HEK293 (cell line): ENCODE measurements around the gene TBCA.

ENCODE experiments used
- CTCF ChIA-PET: fragments of 350-600 bp; formaldehyde crosslinking; extraction: SDS; loops from one replicate; lab custom pipeline; 2021; ENCODE audit warnings: antibody characterized with exemption; lab: Yijun Ruan, JAX
- POLR2A ChIA-PET: fragments of 300-600 bp; formaldehyde crosslinking; extraction: SDS; loops from one replicate; lab custom pipeline; 2020; ENCODE audit warnings: antibody characterized with exemption, inconsistent platforms; lab: Yijun Ruan, JAX
- H3K27ac ChIP-seq: fragments of 200-500 bp; sonication (Bioruptor generic); 2 replicates; pipeline ENCODE4 v1.5.1; 2014; ENCODE audit warnings: low read depth, low read length, control low read depth, inconsistent platforms; ENCODE audit errors: extremely low read depth
- H3K36me3 ChIP-seq, 2 experiments: fragments of 200-500 bp in 1 of 2; sonication (Bioruptor generic) in 1 of 2; 1 replicate in 1 of 2; 2 replicates in 1 of 2; pipeline ENCODE4 v1.5.1; 2014 to 2017; ENCODE audit warnings: inconsistent platforms in 2 of 2, low read length in 2 of 2; ENCODE audit not compliant: control insufficient read depth in 2 of 2, insufficient read depth in 1 of 2
- H3K4me1 ChIP-seq: fragments of 200-500 bp; sonication (Bioruptor generic); 2 replicates; pipeline ENCODE4 v1.5.1; 2014; ENCODE audit warnings: mild to moderate bottlenecking, low read length, inconsistent platforms; ENCODE audit not compliant: control insufficient read depth, insufficient read depth
- H3K4me3 ChIP-seq: 2 replicates; pipeline ENCODE4 v1.5.1; 2011; ENCODE audit warnings: low read depth, mild to moderate bottlenecking, control low read depth, low read length, moderate library complexity
- H3K9me3 ChIP-seq: fragments of 200-500 bp; sonication (Bioruptor generic); 2 replicates; pipeline ENCODE4 v1.5.1; 2014; ENCODE audit warnings: low read depth, low read length, inconsistent platforms; ENCODE audit not compliant: control insufficient read depth, insufficient read depth
- PRDM4 ChIP-seq: fragments of 450-650 bp; formaldehyde crosslinking; IDR thresholded peaks from 2 replicates; pipeline ENCODE4 v1.5.1; 2017; ENCODE audit warnings: missing biosample characterization, missing genetic modification characterization
- ZBTB11 ChIP-seq: fragments of 450-650 bp; formaldehyde crosslinking; conservative IDR thresholded peaks from 2 replicates; pipeline ENCODE4 v1.5.1; 2016; ENCODE audit warnings: low read depth, missing biosample characterization, missing genetic modification characterization
- ZNF2 ChIP-seq: fragments of 450-650 bp; formaldehyde crosslinking; IDR thresholded peaks from 2 replicates; pipeline ENCODE4 v1.5.1; 2016; ENCODE audit warnings: missing biosample characterization, missing genetic modification characterization
- ZNF202 ChIP-seq: fragments of 450-650 bp; formaldehyde crosslinking; IDR thresholded peaks from 2 replicates; pipeline ENCODE4 v1.5.1; 2016; ENCODE audit warnings: missing biosample characterization, missing genetic modification characterization, borderline replicate concordance
- ZNF223 ChIP-seq: fragments of 450-650 bp; formaldehyde crosslinking; IDR thresholded peaks from 2 replicates; pipeline ENCODE4 v1.5.1; 2016; ENCODE audit warnings: missing biosample characterization, missing genetic modification characterization
- ZNF280D ChIP-seq: fragments of 450-650 bp; formaldehyde crosslinking; IDR thresholded peaks from 2 replicates; pipeline ENCODE4 v1.5.1; 2016; ENCODE audit warnings: missing biosample characterization, missing genetic modification characterization
- ZNF302 ChIP-seq: fragments of 450-650 bp; formaldehyde crosslinking; IDR thresholded peaks from 2 replicates; pipeline ENCODE4 v1.5.1; 2016; ENCODE audit warnings: missing biosample characterization, missing genetic modification characterization, low read depth
- ZNF311 ChIP-seq: fragments of 450-650 bp; formaldehyde crosslinking; IDR thresholded peaks from 2 replicates; pipeline ENCODE4 v1.5.1; 2017; ENCODE audit warnings: missing biosample characterization, missing genetic modification characterization, borderline replicate concordance
- ZNF473 ChIP-seq: fragments of 450-650 bp; formaldehyde crosslinking; IDR thresholded peaks from 2 replicates; pipeline ENCODE4 v1.5.1; 2017; ENCODE audit warnings: missing biosample characterization, missing genetic modification characterization
- ZNF48 ChIP-seq: fragments of 450-650 bp; formaldehyde crosslinking; IDR thresholded peaks from 2 replicates; pipeline ENCODE4 v1.5.1; 2016; ENCODE audit warnings: missing biosample characterization, missing genetic modification characterization
- ZNF585B ChIP-seq: fragments of 450-650 bp; formaldehyde crosslinking; IDR thresholded peaks from 2 replicates; pipeline ENCODE4 v1.5.1; 2016; ENCODE audit warnings: missing biosample characterization, missing genetic modification characterization
- ZNF660 ChIP-seq: fragments of 450-650 bp; IDR thresholded peaks from 2 replicates; pipeline ENCODE4 v1.5.1; 2018; ENCODE audit warnings: missing biosample characterization, mild to moderate bottlenecking, missing genetic modification characterization
- ZNF692 ChIP-seq: fragments of 450-650 bp; formaldehyde crosslinking; IDR thresholded peaks from 2 replicates; pipeline ENCODE4 v1.5.1; 2016; ENCODE audit warnings: missing biosample characterization, missing genetic modification characterization

Gene TBCA

GRCh38 chr5:77698920-77699319, 77.2 kb downstream of the TBCA start:
- Histone ChIP-seq H3K9me3 (no peaks in the 10 kb centered on the region), H3K27ac (no peak overlapping the region), H3K4me1 (no peaks in the 10 kb centered on the region; the same call in 1 of the 2 replicates), H3K4me3 (no peak overlapping the region)
- CTCF ChIA-PET = no interaction called here
- POLR2A ChIA-PET = no interaction called here
- TF ChIP-seq ZNF311 (tag by site-specific recombination) = no peak
- no peak for TF ChIP-seq ZNF48
- no peak for TF ChIP-seq ZNF660 (tag by site-specific recombination)
- TF ChIP-seq ZNF280D (tag by site-specific recombination) = no peak
- TF ChIP-seq ZNF692 (tag by site-specific recombination) = no peak
- no peak for TF ChIP-seq ZNF202
- TF ChIP-seq ZNF473 = no peak
- no peak for TF ChIP-seq ZBTB11 (tag by site-specific recombination)
- TF ChIP-seq, all 188 proteins: peak for 0
- peaks cover 35 to 36% of the 10 kb centered on the region in 2 experiments for H3K36me3 ChIP-seq

GRCh38 chr5:77697692-77698091, 78.4 kb downstream of the TBCA start:
- CTCF ChIA-PET = interaction anchor here (0.6 kb wide), 1 partner anchor 309 kb away, joined by 3 read pairs; no protein-coding TSS in a partner anchor

More at GRCh38 chr5:77697692-77698091, 78.4 kb downstream of the TBCA start:
- TF ChIP-seq PRDM4 (tag by site-specific recombination) (no peak), ZNF202 (0 out of 2 replicates have a peak, but pooled peaks have one; percentile 33), ZNF302 (no peak), ZNF585B (peak; percentile 63), ZNF223 (no peak), ZNF2 (tag by site-specific recombination) (no peak)
- no peak overlapping the region for H3K27ac ChIP-seq
- H3K36me3 ChIP-seq = peaks cover 30 to 34% of the 10 kb centered on the region in 2 experiments
- POLR2A ChIA-PET = no interaction called here
- H3K4me1 ChIP-seq = peaks cover 2% of the 10 kb centered on the region; the same call in 1 of the 2 replicates
- H3K4me3 ChIP-seq = no peak overlapping the region
- H3K9me3 ChIP-seq = no peaks in the 10 kb centered on the region
